ENCODE results near the gene USP46. TPM values are rescaled to one million over a fixed set of nuclear protein-coding genes. Genes with fewer than 3 reads are reported as not detected.

Gene USP46
- total and polyA plus RNA-seq, 2 of the 13 experiments (the other 11 are each of a cell fraction or from before 2014, with no cell fraction given) = 4.7 to 17.4 TPM

GRCh38 chr4:52578951-52579350, 80.2 kb downstream of the USP46 start:
- Histone ChIP-seq H3K4me3 (replicated peaks in 1 of 3; ENCODE audit: insufficient read depth in 1 of 3, low read depth in 2 of 3, low read length in 3 of 3) (no peak overlapping the region), H3K9me3 (ENCODE audit: low read length) (no peaks in the 10 kb centered on the region), H3K4me2 (ENCODE audit: low read depth, low read length) (no peak overlapping the region), H4K20me1 (ENCODE audit: insufficient read depth, low read length) (no peaks in the 10 kb centered on the region), H3K79me2 (ENCODE audit: insufficient read depth, low read length) (no peaks in the 10 kb centered on the region), H3K4me1 (ENCODE audit: insufficient read depth, low read length) (no peaks in the 10 kb centered on the region), H3K36me3 (replicated peaks in 1 of 2; ENCODE audit: control insufficient read depth in 1 of 2, insufficient read depth in 2 of 2, low read length in 2 of 2) (no peaks in the 10 kb centered on the region), H3K27ac (ENCODE audit: extremely low read length, insufficient read depth, low read length) (no peak overlapping the region), H3K27me3 (ENCODE audit: control insufficient read depth in 1 of 2, insufficient read depth in 2 of 2, low read length in 2 of 2) (no peaks in the 10 kb centered on the region), H3K9ac (ENCODE audit: insufficient read depth, low read depth, low read length) (no peak overlapping the region), H2AFZ (ENCODE audit: low read length) (no peak overlapping the region)
- 70% methylated on average over 2 of the region's 2 CpGs for WGBS (ENCODE audit: low lambda C conversion rate)
- in situ Hi-C loops (cut with HindIII; ENCODE audit: extremely low pct_ligation_motif_present, low pct_unique_long_range_greater_than_20kb) = no loop called here
- ChIA-PET POLR2A (no interaction called here), CTCF (ENCODE audit: low intra/inter-chr PET ratio, low total read pairs) (no interaction called here)
- FAIRE-seq (no peak), DNase-seq (ENCODE audit: low spot score) (no peak), ATAC-seq (no peak)
- no peak for TF ChIP-seq ZFY (CRISPR knock-in tag; IDR thresholded peaks at IDR 0.05)
- TF ChIP-seq DRAP1 (CRISPR knock-in tag; IDR thresholded peaks at IDR 0.05) = no peak
- no peak for TF ChIP-seq TGIF2 (CRISPR knock-in tag; IDR thresholded peaks at IDR 0.05)
- TF ChIP-seq NR2F1 (CRISPR knock-in tag; IDR thresholded peaks at IDR 0.05) = no peak
- no peak for TF ChIP-seq HOXA3 (CRISPR knock-in tag; IDR thresholded peaks at IDR 0.05)
- intact Hi-C loops (cut with micrococcal nuclease; ENCODE audit: unreplicated experiment) = no loop called here
- BruUV-seq (replicated peaks) = no TSS peak

- no peaks in the 10 kb centered on the region for H3K9me3 ChIP-seq (ENCODE audit: low read length)
- H3K4me1 ChIP-seq (ENCODE audit: insufficient read depth, low read length) = no peaks in the 10 kb centered on the region
- FAIRE-seq (no peak), DNase-seq (ENCODE audit: low spot score) (no peak), ATAC-seq (no peak)
- H3K79me2 ChIP-seq (ENCODE audit: insufficient read depth, low read length) = no peaks in the 10 kb centered on the region
- H3K36me3 ChIP-seq (replicated peaks in 1 of 2; ENCODE audit: control insufficient read depth in 1 of 2, insufficient read depth in 2 of 2, low read length in 2 of 2) = no peaks in the 10 kb centered on the region
- no peak overlapping the region for H3K9ac ChIP-seq (ENCODE audit: insufficient read depth, low read depth, low read length)
- no peak overlapping the region for H3K4me3 ChIP-seq (replicated peaks in 1 of 3; ENCODE audit: insufficient read depth in 1 of 3, low read depth in 2 of 3, low read length in 3 of 3)
- H2AFZ ChIP-seq (ENCODE audit: low read length) = no peak overlapping the region
- intact Hi-C loops (cut with micrococcal nuclease; ENCODE audit: unreplicated experiment) (no loop called here), in situ Hi-C loops (cut with HindIII; ENCODE audit: extremely low pct_ligation_motif_present, low pct_unique_long_range_greater_than_20kb) (no loop called here)
- POLR2A ChIA-PET = no interaction called here
- H4K20me1 ChIP-seq (ENCODE audit: insufficient read depth, low read length) = no peaks in the 10 kb centered on the region
- no peak overlapping the region for H3K27ac ChIP-seq (ENCODE audit: extremely low read length, insufficient read depth, low read length)
- no TSS peak for BruUV-seq (replicated peaks)
- H3K4me2 ChIP-seq (ENCODE audit: low read depth, low read length) = no peak overlapping the region
- WGBS (ENCODE audit: low lambda C conversion rate) = 14% methylated on average over 3 of the region's 4 CpGs
- no peaks in the 10 kb centered on the region for H3K27me3 ChIP-seq (ENCODE audit: control insufficient read depth in 1 of 2, insufficient read depth in 2 of 2, low read length in 2 of 2)
- CTCF ChIA-PET (ENCODE audit: low intra/inter-chr PET ratio, low total read pairs) = no interaction called here
- TF ChIP-seq ZBTB7B (CRISPR knock-in tag; IDR thresholded peaks at IDR 0.05) (no peak), PHF5A (CRISPR knock-in tag; IDR thresholded peaks at IDR 0.05; ENCODE audit: low read depth, unreplicated experiment) (no peak), ARID5B (CRISPR knock-in tag; IDR thresholded peaks at IDR 0.05) (no peak), NCOA1 (CRISPR knock-in tag; IDR thresholded peaks at IDR 0.05) (no peak), HNRNPK (IDR thresholded peaks at IDR 0.05; ENCODE audit: low read depth, low read length, poor library complexity, severe bottlenecking) (no peak), SNAPC5 (CRISPR knock-in tag; IDR thresholded peaks at IDR 0.05; ENCODE audit: borderline replicate concordance) (no peak), IRX3 (CRISPR knock-in tag; IDR thresholded peaks at IDR 0.05; ENCODE audit: borderline replicate concordance, low read depth) (no peak), ZNF564 (CRISPR knock-in tag; IDR thresholded peaks at IDR 0.05) (no peak), SIN3A (IDR thresholded peaks at IDR 0.05; ENCODE audit: borderline replicate concordance, low read depth, low read length) (no peak), ZBTB3 (CRISPR knock-in tag; IDR thresholded peaks at IDR 0.05; ENCODE audit: borderline replicate concordance, low read depth) (no peak), SOX6 (IDR thresholded peaks at IDR 0.05) (no peak), SOX6 (CRISPR knock-in tag; IDR thresholded peaks at IDR 0.05) (no peak), TCF7 (IDR thresholded peaks at IDR 0.05; ENCODE audit: low read depth) (no peak)
Observed at GRCh38 chr4:52577624-52577962, 81.5 kb downstream of the USP46 start.

Measured in HepG2 (cell line).